OCI-LY3 (cell line): ENCODE measurements around the gene MN1.

Source experiments
- H2AFZ ChIP-seq: fragments of 200-600, 300-600 bp; shearing (Covaris generic); 2 replicates; pipeline ENCODE4 v1.6.0; 2014; ENCODE audit warnings: antibody characterized with exemption, low read depth, low read length
- H3K27ac ChIP-seq: fragments of 200-600, 300-600 bp; sonication (generic); 2 replicates; pipeline ENCODE4 v1.5.1; 2014; ENCODE audit warnings: mild to moderate bottlenecking, low read length, moderate library complexity, mixed read lengths
- H3K27me3 ChIP-seq: fragments of 200-600, 300-600 bp; sonication (generic); 2 replicates; pipeline ENCODE4 v1.6.1; 2014; ENCODE audit warnings: low read depth, low read length, mixed read lengths
- H3K36me3 ChIP-seq: fragments of 200-600, 300-600 bp; sonication (generic); replicated peaks from 2 replicates; pipeline ENCODE3; 2014; ENCODE audit warnings: low read depth, low read length, mixed read lengths
- H3K4me1 ChIP-seq: fragments of 300-600, 200-600 bp; sonication (generic); 2 replicates; pipeline ENCODE4 v1.6.1; 2014; ENCODE audit warnings: low read length, mixed read lengths
- H3K4me2 ChIP-seq: fragments of 200-600, 300-600 bp; sonication (generic); 2 replicates; pipeline ENCODE4 v1.6.1; 2014; ENCODE audit warnings: low read length, mixed read lengths
- H3K4me3 ChIP-seq: fragments of 300-600, 200-600 bp; sonication (generic); 2 replicates; pipeline ENCODE4 v1.5.1; 2014; ENCODE audit warnings: antibody characterized with exemption, mild to moderate bottlenecking, low read length, moderate library complexity
- H3K79me2 ChIP-seq: fragments of 300-600, 200-600 bp; shearing (Covaris generic); 2 replicates; pipeline ENCODE4 v1.6.1; 2014; ENCODE audit warnings: mild to moderate bottlenecking, low read length, mixed read lengths
- H3K9ac ChIP-seq: fragments of 300-600, 200-600 bp; shearing (Covaris generic); 2 replicates; pipeline ENCODE4 v1.6.0; 2014; ENCODE audit warnings: mild to moderate bottlenecking, low read length, moderate library complexity
- H3K9me3 ChIP-seq: fragments of 200-600, 300-600 bp; shearing (Covaris generic); 2 replicates; pipeline ENCODE4 v1.6.1; 2014; ENCODE audit warnings: low read length, mixed read lengths; ENCODE audit not compliant: insufficient read depth
- H4K20me1 ChIP-seq: fragments of 200-600, 300-600 bp; sonication (generic); 2 replicates; pipeline ENCODE4 v1.6.1; 2016; ENCODE audit warnings: low read length, mixed read lengths; ENCODE audit not compliant: insufficient read depth
- CTCF ChIP-seq: fragments of 200-600, 300-600 bp; sonication (generic); IDR thresholded peaks from 2 replicates; pipeline ENCODE4 v1.5.1; 2014; ENCODE audit warnings: antibody characterized with exemption, low read length, low read depth
- EZH2phosphoT487 ChIP-seq: fragments of 200-600 bp; shearing (Covaris generic); IDR thresholded peaks from 2 replicates; pipeline ENCODE4 v1.6.1; 2018; ENCODE audit warnings: antibody characterized with exemption, mixed run types, low read depth

Gene MN1

DNA sequence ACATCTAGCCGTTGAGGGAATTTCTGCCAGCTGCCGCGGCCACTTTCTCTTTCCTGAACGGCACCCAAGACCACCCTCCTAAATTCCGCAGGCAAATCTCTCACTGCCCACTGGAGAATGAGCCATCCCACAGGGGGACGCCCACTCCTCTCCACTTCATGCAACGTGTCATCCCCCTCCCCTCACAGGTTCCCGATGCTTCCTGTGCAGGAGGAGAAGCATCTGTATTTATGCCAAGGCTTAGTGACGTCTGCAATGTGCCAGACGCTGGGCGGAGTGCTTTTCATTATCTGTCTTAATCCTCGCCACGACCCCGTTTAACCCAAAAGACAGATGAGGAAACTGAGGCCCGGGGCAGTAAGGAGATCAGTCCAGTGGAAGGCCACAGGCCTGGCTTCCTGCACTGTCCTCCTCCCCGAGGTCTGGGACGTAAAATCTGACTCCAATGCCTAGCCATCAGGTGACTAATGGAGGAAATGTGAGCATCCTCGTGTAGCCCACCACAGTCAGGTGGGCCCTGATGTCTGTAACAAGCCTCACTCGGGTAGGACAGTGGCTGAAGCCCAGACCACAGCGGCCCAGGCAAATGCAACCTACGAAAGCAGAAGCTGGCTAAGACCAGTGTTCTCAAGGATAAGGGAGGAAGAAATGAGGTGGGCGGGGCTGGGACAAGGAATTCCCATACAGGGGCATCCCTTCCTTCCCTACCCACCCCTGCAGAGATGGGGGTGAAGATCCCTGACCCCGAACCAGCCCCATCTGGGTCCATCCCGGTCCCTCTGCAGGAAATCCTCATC is 23.1 kb downstream of the MN1 start:
- no peak overlapping the region for H3K27ac ChIP-seq
- no peaks in the 10 kb centered on the region for H3K79me2 ChIP-seq

GRCh38 chr22:27777128-27777527 is 24.4 kb downstream of the MN1 start:
- Histone ChIP-seq H2AFZ (no peak overlapping the region), H3K9ac (no peak overlapping the region), H3K27me3 (peaks cover 7% of the 10 kb centered on the region; the same call in 1 of the 2 replicates), H3K27ac (no peak overlapping the region), H3K9me3 (no peaks in the 10 kb centered on the region), H4K20me1 (no peaks in the 10 kb centered on the region), H3K36me3 (no peaks in the 10 kb centered on the region), H3K4me1 (no peaks in the 10 kb centered on the region), H3K4me2 (no peak overlapping the region), H3K79me2 (no peaks in the 10 kb centered on the region), H3K4me3 (no peak overlapping the region)
- TF ChIP-seq CTCF (no peak), EZH2phosphoT487 (no peak)

More for the DNA sequence above, 23.1 kb downstream of the MN1 start:
- Histone ChIP-seq H3K9ac (no peak overlapping the region), H3K9me3 (no peaks in the 10 kb centered on the region), H3K4me1 (no peaks in the 10 kb centered on the region), H3K4me2 (no peak overlapping the region), H3K27me3 (peaks cover 7% of the 10 kb centered on the region; the same call in 1 of the 2 replicates), H3K4me3 (no peak overlapping the region), H2AFZ (no peak overlapping the region), H3K36me3 (no peaks in the 10 kb centered on the region), H4K20me1 (no peaks in the 10 kb centered on the region)
- TF ChIP-seq CTCF (no peak), EZH2phosphoT487 (no peak)

GRCh38 chr22:27776650-27776958 is 25.0 kb downstream of the MN1 start:
- H3K27me3 ChIP-seq, result peaks cover 7% of the 10 kb centered on the region; the same call in 1 of the 2 replicates
- no peak overlapping the region for H3K4me3 ChIP-seq
- no peaks in the 10 kb centered on the region for H3K9me3 ChIP-seq
- TF ChIP-seq EZH2phosphoT487 (no peak), CTCF (no peak)
- no peak overlapping the region for H3K27ac ChIP-seq
- H4K20me1 ChIP-seq, result no peaks in the 10 kb centered on the region
- H2AFZ ChIP-seq, result no peak overlapping the region
- H3K36me3 ChIP-seq, result no peaks in the 10 kb centered on the region
- H3K4me1 ChIP-seq, result no peaks in the 10 kb centered on the region
- H3K9ac ChIP-seq, result no peak overlapping the region
- H3K4me2 ChIP-seq, result no peak overlapping the region
- H3K79me2 ChIP-seq, result no peaks in the 10 kb centered on the region

GRCh38 chr22:27775758-27776649 is 25.6 kb downstream of the MN1 start:
- H3K27ac ChIP-seq, result no peak overlapping the region
- no peaks in the 10 kb centered on the region for H3K79me2 ChIP-seq
- H3K36me3 ChIP-seq, result no peaks in the 10 kb centered on the region
- H3K27me3 ChIP-seq, result peaks cover 7% of the 10 kb centered on the region; the same call in 1 of the 2 replicates
- H3K4me2 ChIP-seq, result no peak overlapping the region
- H3K9ac ChIP-seq, result no peak overlapping the region
- TF ChIP-seq EZH2phosphoT487, result no peak
- TF ChIP-seq CTCF, result no peak
- no peak overlapping the region for H3K4me3 ChIP-seq
- H3K9me3 ChIP-seq, result no peaks in the 10 kb centered on the region
- H4K20me1 ChIP-seq, result no peaks in the 10 kb centered on the region
- no peak overlapping the region for H2AFZ ChIP-seq
- no peaks in the 10 kb centered on the region for H3K4me1 ChIP-seq
